Measurements from ENCODE around the gene C12orf76.
"Not testable (repeated sequence)": the region's sequence is repeated elsewhere in the genome, so short reads cannot be mapped to it uniquely, and the experiment has no call there.

Gene C12orf76

GRCh38 chr12:110058875-110059615 is 10.7 kb upstream of the C12orf76 start:
- no peak for DNase-seq (ENCODE audit: low spot score)
- TF ChIP-seq, protein P1, sequence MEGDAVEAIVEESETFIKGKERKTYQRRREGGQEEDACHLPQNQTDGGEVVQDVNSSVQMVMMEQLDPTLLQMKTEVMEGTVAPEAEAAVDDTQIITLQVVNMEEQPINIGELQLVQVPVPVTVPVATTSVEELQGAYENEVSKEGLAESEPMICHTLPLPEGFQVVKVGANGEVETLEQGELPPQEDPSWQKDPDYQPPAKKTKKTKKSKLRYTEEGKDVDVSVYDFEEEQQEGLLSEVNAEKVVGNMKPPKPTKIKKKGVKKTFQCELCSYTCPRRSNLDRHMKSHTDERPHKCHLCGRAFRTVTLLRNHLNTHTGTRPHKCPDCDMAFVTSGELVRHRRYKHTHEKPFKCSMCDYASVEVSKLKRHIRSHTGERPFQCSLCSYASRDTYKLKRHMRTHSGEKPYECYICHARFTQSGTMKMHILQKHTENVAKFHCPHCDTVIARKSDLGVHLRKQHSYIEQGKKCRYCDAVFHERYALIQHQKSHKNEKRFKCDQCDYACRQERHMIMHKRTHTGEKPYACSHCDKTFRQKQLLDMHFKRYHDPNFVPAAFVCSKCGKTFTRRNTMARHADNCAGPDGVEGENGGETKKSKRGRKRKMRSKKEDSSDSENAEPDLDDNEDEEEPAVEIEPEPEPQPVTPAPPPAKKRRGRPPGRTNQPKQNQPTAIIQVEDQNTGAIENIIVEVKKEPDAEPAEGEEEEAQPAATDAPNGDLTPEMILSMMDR (IDR thresholded peaks at IDR 0.05; ENCODE audit: extremely low read depth, missing control alignments) = no peak

DNA sequence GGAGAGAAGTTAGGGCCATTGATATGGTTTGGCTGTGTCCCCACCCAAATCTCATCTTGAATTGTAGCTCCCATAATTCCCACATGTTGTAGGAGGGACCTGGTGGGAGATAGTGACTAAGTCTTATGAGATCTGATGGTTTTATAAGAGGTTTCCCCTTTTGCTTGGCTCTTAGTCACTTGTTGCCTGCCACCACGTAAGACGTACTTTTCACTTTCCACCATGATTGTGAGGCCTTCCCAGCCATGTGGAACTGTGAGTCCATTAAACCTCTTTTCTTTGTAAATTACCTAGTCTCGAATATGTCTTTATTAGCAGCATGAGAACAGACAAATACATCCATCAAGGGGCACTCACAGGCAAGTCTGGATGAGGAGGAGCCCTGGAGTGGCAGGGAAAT is 8.3 kb upstream of the C12orf76 start:
- DNase-seq (ENCODE audit: low spot score) = not testable (repeated sequence)

- not testable (repeated sequence) for DNase-seq (ENCODE audit: low spot score)
These were observed 7.3 kb upstream of the C12orf76 start for GRCh38 chr12:110055375-110056352.

DNA sequence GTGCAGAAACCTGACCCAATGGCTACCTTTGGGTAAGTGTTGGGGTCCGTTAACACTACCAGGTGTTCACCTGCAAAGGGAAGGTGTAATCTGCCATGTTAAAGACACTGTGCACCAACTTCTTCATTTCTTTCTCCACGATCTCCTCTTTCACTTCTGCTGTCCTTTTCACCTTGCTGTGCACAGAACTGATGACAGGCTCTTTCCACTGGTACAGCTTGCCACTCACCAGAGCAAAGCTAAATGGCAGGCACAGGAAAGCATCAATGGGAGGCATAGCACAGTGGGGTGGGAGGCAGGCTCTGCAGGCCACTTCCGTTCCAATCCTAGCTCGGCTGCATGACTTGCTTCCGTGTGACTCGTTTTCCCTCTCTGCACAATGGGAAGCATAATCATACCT is 2.6 kb upstream of the C12orf76 start:
- DNase-seq (ENCODE audit: low spot score) = no peak

DNA sequence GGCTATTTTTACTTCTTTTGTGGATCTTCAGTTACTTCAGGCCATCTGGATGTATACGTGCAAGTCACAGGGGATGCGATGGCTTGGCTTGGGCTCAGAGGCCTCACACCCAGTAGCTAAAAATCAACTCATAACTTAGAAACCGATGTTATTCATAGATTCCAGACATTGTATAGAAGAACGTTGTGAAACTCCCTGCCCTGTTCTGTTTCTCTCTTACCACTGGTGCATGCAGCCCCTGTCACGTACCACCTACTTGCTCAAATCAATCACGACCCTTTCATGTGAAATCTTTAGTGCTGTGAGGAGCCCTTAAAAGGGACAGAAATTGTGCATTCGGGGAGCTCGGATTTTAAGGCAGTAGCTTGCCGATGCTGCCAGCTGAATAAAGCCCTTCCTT is 1.3 kb upstream of the C12orf76 start:
- DNase-seq (ENCODE audit: low spot score) = not testable (repeated sequence)

More for the DNA sequence above, 2.6 kb upstream of the C12orf76 start:
- TF ChIP-seq, protein P1 (IDR thresholded peaks at IDR 0.05; ENCODE audit: extremely low read depth, missing control alignments) = no peak

DNA sequence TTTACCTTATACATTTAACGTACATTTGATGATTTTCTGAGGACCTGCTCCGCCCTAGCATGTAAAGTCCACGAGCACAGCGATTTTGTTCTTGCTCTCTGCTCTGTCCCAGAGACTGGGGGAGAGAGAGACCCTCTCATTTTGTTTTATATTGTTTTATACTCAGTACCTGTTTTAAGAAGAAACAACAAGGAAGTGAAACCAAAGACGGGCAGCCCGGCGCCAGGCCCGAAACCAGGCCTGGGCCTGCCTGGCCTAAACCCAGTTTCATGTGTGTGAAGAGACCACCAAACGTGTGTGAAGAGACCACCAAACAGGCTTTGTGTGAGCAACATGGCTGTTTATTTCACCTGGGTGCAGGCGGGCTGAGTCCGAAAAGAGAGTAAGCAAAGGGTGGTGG is 712 bp upstream of the C12orf76 start:
- DNase-seq (ENCODE audit: low spot score) = not testable (repeated sequence)

GRCh38 chr12:110047297-110047940 is 903 bp downstream of the C12orf76 start:
- DNase-seq (ENCODE audit: low spot score) = no peak
- TF ChIP-seq, protein P1 (IDR thresholded peaks at IDR 0.05; ENCODE audit: extremely low read depth, missing control alignments) = no peak

DNA sequence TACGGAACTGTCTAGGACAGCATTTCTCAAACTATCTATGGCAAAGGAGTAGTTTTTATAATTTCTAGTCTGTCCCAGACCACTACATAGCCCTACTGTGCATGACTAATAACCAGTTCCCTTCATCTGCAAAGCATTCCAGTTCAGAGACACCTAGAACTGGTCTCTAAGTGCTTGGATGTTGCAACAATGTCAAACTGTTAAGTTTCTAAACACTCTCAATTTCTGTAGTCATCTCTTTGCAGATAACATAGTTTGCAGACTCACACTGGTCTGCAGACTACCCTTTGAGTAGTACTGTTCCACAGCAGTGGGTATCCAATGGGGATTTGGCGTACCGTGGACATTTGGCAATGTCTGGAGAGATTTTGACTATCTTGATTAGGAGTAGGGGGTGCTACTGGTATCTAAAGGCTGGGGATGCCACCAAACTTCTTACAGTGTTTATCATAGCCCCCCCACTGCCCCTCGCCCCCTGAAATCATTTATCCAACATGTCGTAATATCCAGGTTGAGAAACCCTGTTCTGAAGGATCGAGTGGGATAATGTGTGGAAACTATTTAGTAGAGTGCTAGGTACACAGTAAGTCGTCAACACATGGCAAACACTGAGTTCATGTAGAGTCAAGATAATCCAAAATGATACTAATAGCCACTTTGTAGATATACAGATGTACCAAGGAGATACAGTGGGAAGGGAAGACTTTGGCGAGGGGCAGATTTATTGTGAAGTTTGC is 1.7 kb downstream of the C12orf76 start:
- DNase-seq (ENCODE audit: low spot score) = no peak
- TF ChIP-seq, protein P1 (IDR thresholded peaks at IDR 0.05; ENCODE audit: extremely low read depth, missing control alignments) = no peak

DNA sequence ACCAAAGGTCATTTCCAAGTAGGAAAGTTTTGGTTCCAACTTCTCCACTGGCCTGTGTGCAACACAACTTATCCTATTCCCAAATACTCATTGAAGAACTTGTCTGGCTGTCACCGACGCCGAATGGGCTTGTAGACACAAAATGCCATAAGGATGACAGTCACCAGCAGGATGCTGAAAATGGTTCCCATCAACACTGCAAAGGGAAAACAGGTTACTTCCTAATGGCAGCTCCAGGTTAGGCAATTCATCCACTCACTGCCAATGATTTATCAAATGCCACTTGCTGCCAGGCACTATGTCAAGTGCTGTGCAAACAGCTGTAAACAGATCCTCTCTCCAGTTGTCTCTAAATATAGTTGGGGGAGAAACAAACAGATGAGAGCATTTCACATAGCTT is 6.1 kb downstream of the C12orf76 start:
- DNase-seq (ENCODE audit: low spot score) = no peak
- TF ChIP-seq, protein P1 (IDR thresholded peaks at IDR 0.05; ENCODE audit: extremely low read depth, missing control alignments) = no peak

Data from GM20000 (cell line).